T1000 (cell line): ENCODE results near the gene TMEM248.
"Not testable (repeated sequence)": the region's sequence is repeated elsewhere in the genome, so short reads cannot be mapped to it uniquely, and the experiment has no call there.

Experiments
- DNase-seq: peaks from one replicate; lab custom pipeline; 2025; ENCODE audit warnings: mixed read lengths; lab: John Stamatoyannopoulos, UW

TMEM248 gene

GRCh38 chr7:66920769-66921395, at the start of gene TMEM248:
Gene TMEM248 (plus strand): TSS chr7:66921225. CDS start chr7:66941866, 20,641 bp downstream.
- DNase-seq = peak; percentile 61

GRCh38 chr7:66873476-66873875, 47.5 kb upstream of the TMEM248 start:
- no peak for DNase-seq

GRCh38 chr7:66877577-66878300, 43.3 kb upstream of the TMEM248 start:
- no peak for DNase-seq

- not testable (repeated sequence) for DNase-seq
Observed at GRCh38 chr7:66878301-66878685, 42.7 kb upstream of the TMEM248 start.

- no peak for DNase-seq
Observed at GRCh38 chr7:66880053-66880452, 41.0 kb upstream of the TMEM248 start.

GRCh38 chr7:66880577-66880976, 40.4 kb upstream of the TMEM248 start:
- not testable (repeated sequence) for DNase-seq

- no peak for DNase-seq
Observed at GRCh38 chr7:66883716-66884115, 37.3 kb upstream of the TMEM248 start.

- not testable (repeated sequence) for DNase-seq
Observed at GRCh38 chr7:66884556-66884955, 36.5 kb upstream of the TMEM248 start.

- DNase-seq = no peak
Observed at GRCh38 chr7:66886152-66886551, 34.9 kb upstream of the TMEM248 start.

GRCh38 chr7:66888223-66888622, 32.8 kb upstream of the TMEM248 start:
- not testable (repeated sequence) for DNase-seq

GRCh38 chr7:66894463-66895080, 26.5 kb upstream of the TMEM248 start:
- DNase-seq = no peak

GRCh38 chr7:66896441-66896840, 24.6 kb upstream of the TMEM248 start:
- DNase-seq = no peak

- DNase-seq = no peak
Observed at GRCh38 chr7:66899552-66900280, 21.3 kb upstream of the TMEM248 start.

GRCh38 chr7:66901941-66902843, 18.8 kb upstream of the TMEM248 start:
- DNase-seq = no peak

- no peak for DNase-seq
Observed at GRCh38 chr7:66902844-66903180, 18.2 kb upstream of the TMEM248 start.

- DNase-seq = no peak
Observed at GRCh38 chr7:66903360-66904062, 17.5 kb upstream of the TMEM248 start.

- DNase-seq = no peak
Observed at GRCh38 chr7:66904063-66904593, 16.9 kb upstream of the TMEM248 start.

GRCh38 chr7:66905278-66905677, 15.7 kb upstream of the TMEM248 start:
- DNase-seq = no peak

- no peak for DNase-seq
Observed at GRCh38 chr7:66905689-66906088, 15.3 kb upstream of the TMEM248 start.

GRCh38 chr7:66907731-66908130, 13.3 kb upstream of the TMEM248 start:
- no peak for DNase-seq

- not testable (repeated sequence) for DNase-seq
Observed at GRCh38 chr7:66908598-66908997, 12.4 kb upstream of the TMEM248 start.
